ENCODE results near the gene TOM1L2.

TOM1L2 gene

GRCh38 chr17:17807440-17807839 lies 164.8 kb downstream of the TOM1L2 start:
- DNase-seq (ENCODE audit: low read depth in 2 of 2), result no peak

- DNase-seq (ENCODE audit: low read depth in 2 of 2), result no peak
Observed at GRCh38 chr17:17806611-17807274, 165.5 kb downstream of the TOM1L2 start.

DNA sequence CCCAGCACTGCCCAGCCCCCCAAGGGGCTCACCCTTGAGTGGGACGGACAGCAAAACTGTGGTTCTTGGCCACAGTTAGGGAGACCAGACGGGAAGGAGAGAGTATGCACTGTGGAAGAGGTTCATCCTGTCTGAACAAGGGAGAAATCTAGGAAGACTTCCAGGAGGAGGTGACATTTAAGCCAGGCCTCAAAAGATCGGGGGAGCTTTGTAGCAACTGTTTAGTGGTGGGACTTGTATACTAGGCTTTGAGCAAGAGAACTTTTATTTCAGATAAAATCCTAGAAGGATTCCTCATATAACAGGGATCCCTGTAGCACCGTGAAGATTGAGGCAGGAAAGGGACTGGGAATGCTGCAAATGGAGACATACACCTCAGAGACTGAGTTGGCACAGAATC lies 166.2 kb downstream of the TOM1L2 start:
- no peak for DNase-seq (ENCODE audit: low read depth in 2 of 2)

DNA sequence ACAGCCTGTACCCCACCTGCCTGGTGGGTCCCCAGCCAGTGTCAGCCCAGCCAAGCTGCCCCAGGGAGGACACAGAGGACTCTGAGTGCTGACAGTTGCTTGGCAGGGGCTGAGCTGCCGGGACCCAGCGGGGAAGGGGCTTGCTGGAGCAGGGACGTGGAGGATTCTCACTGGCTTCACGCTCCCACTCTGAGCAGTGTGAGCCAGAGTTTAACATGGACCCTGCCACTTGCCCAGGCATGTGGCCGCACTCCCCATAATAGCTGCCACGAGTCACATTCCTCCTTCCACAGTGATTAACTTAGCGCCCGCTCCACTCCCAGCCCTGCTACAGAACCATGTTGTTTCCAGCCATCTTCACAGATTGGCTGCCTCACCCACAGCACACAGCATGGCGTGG lies 166.6 kb downstream of the TOM1L2 start:
- no peak for DNase-seq (ENCODE audit: low read depth in 2 of 2)

DNA sequence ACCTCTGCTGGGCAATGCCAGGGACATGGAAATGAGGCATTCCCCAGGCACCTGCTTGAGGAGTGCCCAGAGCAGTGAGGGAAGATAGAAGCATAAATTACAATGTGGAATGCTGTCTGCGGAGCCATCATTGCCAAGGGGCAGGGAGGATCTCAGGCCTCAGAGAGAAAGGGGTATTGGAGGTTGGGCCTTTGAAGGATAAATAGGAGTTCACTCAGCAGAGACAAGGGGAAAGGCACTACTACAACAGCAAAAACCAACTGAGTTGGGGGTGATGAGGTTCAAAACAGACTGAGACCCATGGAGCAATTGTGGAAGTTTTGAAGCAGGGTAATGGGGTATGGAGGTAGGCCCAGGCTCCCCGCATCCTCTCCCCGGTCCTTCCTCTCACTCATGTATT lies 168.2 kb downstream of the TOM1L2 start:
- DNase-seq (ENCODE audit: low read depth in 2 of 2), result no peak

DNA sequence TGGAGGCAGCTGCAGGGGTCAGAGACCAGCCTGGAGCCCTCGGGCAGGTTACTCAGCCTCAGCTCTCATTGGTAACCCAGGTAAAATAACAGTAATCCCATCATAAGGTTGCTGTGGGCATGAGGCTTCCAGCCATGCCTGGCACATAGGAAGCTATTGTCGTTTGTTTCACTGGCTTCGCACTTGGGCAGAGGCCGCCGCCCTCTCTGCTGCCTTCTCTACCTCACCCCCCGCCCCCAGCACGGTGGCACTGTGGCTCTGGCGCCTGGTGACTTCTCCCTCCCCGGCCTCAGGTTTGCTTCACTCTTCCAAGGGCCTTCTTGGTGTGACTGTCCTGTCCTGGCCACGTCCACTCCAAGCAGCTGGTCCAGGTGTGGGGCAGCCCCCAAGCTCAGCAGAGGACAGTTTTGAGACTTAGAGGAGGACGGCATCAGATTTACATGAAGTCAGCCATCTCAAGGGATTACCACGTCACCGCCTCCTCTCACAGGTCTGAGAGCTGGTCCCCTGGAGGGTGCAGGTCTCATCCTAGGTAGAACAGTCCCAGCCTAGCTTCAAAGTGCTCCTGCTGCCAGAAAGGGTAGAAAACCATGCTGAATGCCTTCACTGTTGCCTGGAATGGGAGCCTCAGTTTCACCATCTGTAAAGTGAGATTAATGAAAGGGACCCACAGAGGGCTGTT lies 170.3 kb downstream of the TOM1L2 start:
- no peak for DNase-seq (ENCODE audit: low read depth in 2 of 2)

- no peak for DNase-seq (ENCODE audit: low read depth in 2 of 2)
Observed at GRCh38 chr17:17800504-17801021, 171.6 kb downstream of the TOM1L2 start.

DNA sequence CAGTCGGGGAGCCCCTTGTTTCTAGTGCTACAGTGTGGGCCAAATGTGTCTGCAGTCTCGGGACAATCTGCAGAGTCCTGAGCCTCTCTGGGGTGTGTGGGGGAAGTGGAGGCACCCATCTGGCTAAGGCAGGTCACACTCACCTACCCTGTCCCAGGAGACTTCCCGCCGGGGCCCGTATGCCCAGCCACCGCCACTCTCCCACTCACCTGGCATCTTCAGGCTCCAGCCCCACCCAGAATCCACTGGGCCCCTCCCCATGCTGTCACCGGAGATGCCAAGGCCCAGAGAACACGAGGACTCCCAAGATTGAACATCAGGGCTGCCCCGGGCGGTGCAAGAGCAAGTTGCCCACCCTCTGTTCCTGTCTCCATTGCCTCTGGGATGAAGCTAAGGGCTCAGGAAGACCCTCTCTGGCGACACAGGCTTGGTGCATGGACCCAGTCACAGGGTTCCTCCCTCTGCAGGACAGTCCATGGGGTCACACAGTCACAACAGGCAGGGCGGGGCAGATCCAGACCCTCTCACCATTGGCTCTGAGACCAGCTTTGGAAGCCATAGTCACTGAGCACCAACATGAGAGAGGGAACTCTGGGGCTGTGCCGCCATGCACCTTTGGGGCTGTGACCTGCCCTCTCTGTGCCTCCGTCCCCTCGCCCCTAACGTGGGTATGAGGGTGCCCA lies 173.5 kb downstream of the TOM1L2 start:
- DNase-seq (ENCODE audit: low read depth in 2 of 2), result no peak

GRCh38 chr17:17798010-17798556 lies 174.1 kb downstream of the TOM1L2 start:
- no peak for DNase-seq (ENCODE audit: low read depth in 2 of 2)

GRCh38 chr17:17797119-17797809 lies 174.9 kb downstream of the TOM1L2 start:
- DNase-seq (ENCODE audit: low read depth in 2 of 2), result no peak

GRCh38 chr17:17796787-17797061 lies 175.5 kb downstream of the TOM1L2 start:
- DNase-seq (ENCODE audit: low read depth in 2 of 2), result no peak

GRCh38 chr17:17795946-17796786 lies 176.0 kb downstream of the TOM1L2 start:
- no peak for DNase-seq (ENCODE audit: low read depth in 2 of 2)

DNA sequence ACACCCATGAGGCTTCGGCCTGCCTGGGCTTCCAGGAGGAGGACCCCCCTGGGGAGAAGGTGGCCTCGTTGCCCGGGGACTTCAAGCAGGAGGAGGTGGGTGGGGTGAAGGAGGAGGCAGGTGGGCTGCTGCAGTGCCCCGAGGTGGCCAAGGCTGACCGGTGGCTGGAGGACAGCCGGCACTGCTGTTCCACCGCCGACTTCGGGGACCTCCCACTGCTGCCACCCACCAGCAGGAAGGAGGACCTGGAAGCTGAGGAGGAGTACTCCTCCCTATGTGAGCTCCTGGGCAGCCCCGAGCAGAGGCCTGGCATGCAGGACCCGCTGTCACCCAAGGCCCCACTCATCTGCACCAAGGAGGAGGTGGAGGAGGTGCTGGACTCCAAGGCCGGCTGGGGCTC lies 176.9 kb downstream of the TOM1L2 start:
- DNase-seq (ENCODE audit: low read depth in 2 of 2), result no peak

DNA sequence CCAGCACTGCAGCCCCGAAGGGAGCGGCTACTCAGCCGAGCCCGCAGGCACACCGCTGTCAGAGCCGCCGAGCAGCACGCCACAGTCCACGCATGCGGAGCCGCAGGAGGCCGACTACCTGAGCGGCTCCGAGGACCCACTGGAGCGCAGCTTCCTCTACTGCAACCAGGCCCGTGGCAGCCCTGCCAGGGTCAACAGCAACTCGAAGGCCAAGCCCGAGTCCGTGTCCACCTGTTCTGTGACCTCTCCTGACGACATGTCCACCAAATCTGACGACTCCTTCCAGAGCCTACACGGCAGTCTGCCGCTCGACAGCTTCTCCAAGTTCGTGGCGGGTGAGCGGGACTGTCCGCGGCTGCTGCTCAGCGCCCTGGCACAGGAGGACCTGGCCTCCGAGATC lies 177.8 kb downstream of the TOM1L2 start:
- DNase-seq (ENCODE audit: low read depth in 2 of 2), result no peak
